SK-N-SH treated with all-trans-retinoic acid at 6 μM for 48 hours (cell line): ENCODE results near the gene DEGS2.

ENCODE experiments used
- BACH2 ChIP-seq: fragments of 250-450 bp; sonication (Bioruptor Pico); IDR thresholded peaks from 2 replicates; pipeline ENCODE4 v1.9.0; 2021; ENCODE audit warnings: mild to moderate bottlenecking, borderline replicate concordance
- ESRRG ChIP-seq: fragments of 250-450 bp; sonication (Bioruptor Pico); IDR thresholded peaks from 2 replicates; pipeline ENCODE4 v1.6.1; 2021; ENCODE audit warnings: mild to moderate bottlenecking
- ISL1 ChIP-seq: fragments of 250-450 bp; sonication (Bioruptor Pico); IDR thresholded peaks from 2 replicates; pipeline ENCODE4 v2.1.2; 2022; ENCODE audit warnings: mild to moderate bottlenecking, moderate library complexity
- RARB ChIP-seq: fragments of 250-450 bp; sonication (Bioruptor Pico); IDR thresholded peaks from 2 replicates; pipeline ENCODE4 v1.8.0; 2021; ENCODE audit warnings: mild to moderate bottlenecking, moderate library complexity
- SNAI2 ChIP-seq: fragments of 250-450 bp; sonication (Bioruptor Pico); IDR thresholded peaks from 2 replicates; pipeline ENCODE4 v1.5.0; 2020; ENCODE audit warnings: mild to moderate bottlenecking, moderate library complexity
- TOX ChIP-seq: fragments of 250-450 bp; sonication (Bioruptor Pico); IDR thresholded peaks from 2 replicates; pipeline ENCODE4 v1.8.0; 2021; ENCODE audit warnings: mild to moderate bottlenecking, moderate library complexity, borderline replicate concordance
- ZC3H10 ChIP-seq: fragments of 250-450 bp; sonication (Bioruptor Pico); IDR thresholded peaks from 2 replicates; pipeline ENCODE4 v1.5.1; 2021; ENCODE audit warnings: mild to moderate bottlenecking, moderate library complexity
- ZFP3 ChIP-seq: fragments of 250-450 bp; sonication (Bioruptor Pico); IDR thresholded peaks from 2 replicates; pipeline ENCODE4 v1.5.0; 2020; ENCODE audit warnings: mild to moderate bottlenecking, moderate library complexity
- ZFP30 ChIP-seq: fragments of 450-650 bp; formaldehyde crosslinking; IDR thresholded peaks from 2 replicates; pipeline ENCODE4 v1.5.0; 2022; ENCODE audit warnings: mild to moderate bottlenecking, moderate library complexity
- ZNF565 ChIP-seq: fragments of 450-650 bp; formaldehyde crosslinking; conservative IDR thresholded peaks from 2 replicates; pipeline ENCODE4 v1.5.0; 2020; ENCODE audit warnings: low read depth, mild to moderate bottlenecking, moderate library complexity
- TF ChIP-seq, protein P1 (sequence below): fragments of 250-450 bp; sonication (Bioruptor Pico); IDR thresholded peaks from 2 replicates; pipeline ENCODE4 v1.5.1; 2021; ENCODE audit warnings: mild to moderate bottlenecking, moderate library complexity
- TF ChIP-seq, protein P2 (sequence below): fragments of 250-450 bp; sonication (Bioruptor Pico); IDR thresholded peaks from 2 replicates; pipeline ENCODE4 v1.5.0; 2020; ENCODE audit warnings: mild to moderate bottlenecking, moderate library complexity
- TF ChIP-seq, protein P3 (sequence below): fragments of 250-450 bp; sonication (Bioruptor Pico); IDR thresholded peaks from 2 replicates; pipeline ENCODE4 v1.8.0; 2020; ENCODE audit warnings: mild to moderate bottlenecking, moderate library complexity, borderline replicate concordance
- TF ChIP-seq, protein P4 (sequence below): fragments of 250-450 bp; sonication (Bioruptor Pico); IDR thresholded peaks from 2 replicates; pipeline ENCODE4 v1.5.1; 2020; ENCODE audit warnings: low read depth, mild to moderate bottlenecking, moderate library complexity

- TF ChIP-seq ZFP30 (CRISPR knock-in tag) = no peak
- TF ChIP-seq, protein P1, sequence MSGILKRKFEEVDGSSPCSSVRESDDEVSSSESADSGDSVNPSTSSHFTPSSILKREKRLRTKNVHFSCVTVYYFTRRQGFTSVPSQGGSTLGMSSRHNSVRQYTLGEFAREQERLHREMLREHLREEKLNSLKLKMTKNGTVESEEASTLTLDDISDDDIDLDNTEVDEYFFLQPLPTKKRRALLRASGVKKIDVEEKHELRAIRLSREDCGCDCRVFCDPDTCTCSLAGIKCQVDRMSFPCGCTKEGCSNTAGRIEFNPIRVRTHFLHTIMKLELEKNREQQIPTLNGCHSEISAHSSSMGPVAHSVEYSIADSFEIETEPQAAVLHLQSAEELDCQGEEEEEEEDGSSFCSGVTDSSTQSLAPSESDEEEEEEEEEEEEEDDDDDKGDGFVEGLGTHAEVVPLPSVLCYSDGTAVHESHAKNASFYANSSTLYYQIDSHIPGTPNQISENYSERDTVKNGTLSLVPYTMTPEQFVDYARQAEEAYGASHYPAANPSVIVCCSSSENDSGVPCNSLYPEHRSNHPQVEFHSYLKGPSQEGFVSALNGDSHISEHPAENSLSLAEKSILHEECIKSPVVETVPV = no peak
- TF ChIP-seq ZFP3 (CRISPR knock-in tag) = no peak
- TF ChIP-seq SNAI2 = no peak
- no peak for TF ChIP-seq RARB
- TF ChIP-seq, protein P2, sequence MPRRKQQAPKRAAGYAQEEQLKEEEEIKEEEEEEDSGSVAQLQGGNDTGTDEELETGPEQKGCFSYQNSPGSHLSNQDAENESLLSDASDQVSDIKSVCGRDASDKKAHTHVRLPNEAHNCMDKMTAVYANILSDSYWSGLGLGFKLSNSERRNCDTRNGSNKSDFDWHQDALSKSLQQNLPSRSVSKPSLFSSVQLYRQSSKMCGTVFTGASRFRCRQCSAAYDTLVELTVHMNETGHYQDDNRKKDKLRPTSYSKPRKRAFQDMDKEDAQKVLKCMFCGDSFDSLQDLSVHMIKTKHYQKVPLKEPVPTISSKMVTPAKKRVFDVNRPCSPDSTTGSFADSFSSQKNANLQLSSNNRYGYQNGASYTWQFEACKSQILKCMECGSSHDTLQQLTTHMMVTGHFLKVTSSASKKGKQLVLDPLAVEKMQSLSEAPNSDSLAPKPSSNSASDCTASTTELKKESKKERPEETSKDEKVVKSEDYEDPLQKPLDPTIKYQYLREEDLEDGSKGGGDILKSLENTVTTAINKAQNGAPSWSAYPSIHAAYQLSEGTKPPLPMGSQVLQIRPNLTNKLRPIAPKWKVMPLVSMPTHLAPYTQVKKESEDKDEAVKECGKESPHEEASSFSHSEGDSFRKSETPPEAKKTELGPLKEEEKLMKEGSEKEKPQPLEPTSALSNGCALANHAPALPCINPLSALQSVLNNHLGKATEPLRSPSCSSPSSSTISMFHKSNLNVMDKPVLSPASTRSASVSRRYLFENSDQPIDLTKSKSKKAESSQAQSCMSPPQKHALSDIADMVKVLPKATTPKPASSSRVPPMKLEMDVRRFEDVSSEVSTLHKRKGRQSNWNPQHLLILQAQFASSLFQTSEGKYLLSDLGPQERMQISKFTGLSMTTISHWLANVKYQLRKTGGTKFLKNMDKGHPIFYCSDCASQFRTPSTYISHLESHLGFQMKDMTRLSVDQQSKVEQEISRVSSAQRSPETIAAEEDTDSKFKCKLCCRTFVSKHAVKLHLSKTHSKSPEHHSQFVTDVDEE (CRISPR knock-in tag) = no peak
- no peak for TF ChIP-seq ZC3H10 (CRISPR knock-in tag)
- TF ChIP-seq, protein P3, sequence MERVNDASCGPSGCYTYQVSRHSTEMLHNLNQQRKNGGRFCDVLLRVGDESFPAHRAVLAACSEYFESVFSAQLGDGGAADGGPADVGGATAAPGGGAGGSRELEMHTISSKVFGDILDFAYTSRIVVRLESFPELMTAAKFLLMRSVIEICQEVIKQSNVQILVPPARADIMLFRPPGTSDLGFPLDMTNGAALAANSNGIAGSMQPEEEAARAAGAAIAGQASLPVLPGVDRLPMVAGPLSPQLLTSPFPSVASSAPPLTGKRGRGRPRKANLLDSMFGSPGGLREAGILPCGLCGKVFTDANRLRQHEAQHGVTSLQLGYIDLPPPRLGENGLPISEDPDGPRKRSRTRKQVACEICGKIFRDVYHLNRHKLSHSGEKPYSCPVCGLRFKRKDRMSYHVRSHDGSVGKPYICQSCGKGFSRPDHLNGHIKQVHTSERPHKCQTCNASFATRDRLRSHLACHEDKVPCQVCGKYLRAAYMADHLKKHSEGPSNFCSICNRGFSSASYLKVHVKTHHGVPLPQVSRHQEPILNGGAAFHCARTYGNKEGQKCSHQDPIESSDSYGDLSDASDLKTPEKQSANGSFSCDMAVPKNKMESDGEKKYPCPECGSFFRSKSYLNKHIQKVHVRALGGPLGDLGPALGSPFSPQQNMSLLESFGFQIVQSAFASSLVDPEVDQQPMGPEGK (CRISPR knock-in tag) = no peak
- no peak for TF ChIP-seq ESRRG (CRISPR knock-in tag)
- TF ChIP-seq ISL1 (CRISPR knock-in tag) = no peak
- no peak for TF ChIP-seq TOX (CRISPR knock-in tag)
- no peak for TF ChIP-seq BACH2 (CRISPR knock-in tag)
- no peak for TF ChIP-seq ZNF565 (CRISPR knock-in tag)
- TF ChIP-seq, protein P4, sequence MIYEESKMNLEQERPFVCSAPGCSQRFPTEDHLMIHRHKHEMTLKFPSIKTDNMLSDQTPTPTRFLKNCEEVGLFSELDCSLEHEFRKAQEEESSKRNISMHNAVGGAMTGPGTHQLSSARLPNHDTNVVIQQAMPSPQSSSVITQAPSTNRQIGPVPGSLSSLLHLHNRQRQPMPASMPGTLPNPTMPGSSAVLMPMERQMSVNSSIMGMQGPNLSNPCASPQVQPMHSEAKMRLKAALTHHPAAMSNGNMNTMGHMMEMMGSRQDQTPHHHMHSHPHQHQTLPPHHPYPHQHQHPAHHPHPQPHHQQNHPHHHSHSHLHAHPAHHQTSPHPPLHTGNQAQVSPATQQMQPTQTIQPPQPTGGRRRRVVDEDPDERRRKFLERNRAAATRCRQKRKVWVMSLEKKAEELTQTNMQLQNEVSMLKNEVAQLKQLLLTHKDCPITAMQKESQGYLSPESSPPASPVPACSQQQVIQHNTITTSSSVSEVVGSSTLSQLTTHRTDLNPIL = no peak
Observed at GRCh38 chr14:100170880-100171279, 11.4 kb upstream of the DEGS2 start.
